Fibroblast of lung (primary cell): ENCODE results near the gene PYY. TPM values are rescaled to one million over a fixed set of nuclear protein-coding genes. Genes with fewer than 3 reads are reported as not detected.

Source experiments
- DNase-seq, 2 donors: peaks; one replicate each; pipeline versions ENCODE4 v3.0.0 to v3.0.0-alpha.2; 2010; ENCODE audit warnings: low read depth in 2 of 2
- H2AFZ ChIP-seq: 2 replicates; pipeline ENCODE4 v1.5.1; 2012; ENCODE audit warnings: low read length, control low read depth, inconsistent platforms
- H3K27ac ChIP-seq: 2 replicates; pipeline ENCODE4 v1.5.1; 2011; ENCODE audit warnings: low read length, control low read depth; ENCODE audit not compliant: insufficient read depth
- H3K27me3 ChIP-seq: 2 replicates; pipeline ENCODE4 v1.5.1; 2011; ENCODE audit warnings: mild to moderate bottlenecking, low read length; ENCODE audit not compliant: control insufficient read depth, insufficient read depth
- H3K36me3 ChIP-seq: 2 replicates; pipeline ENCODE4 v1.5.1; 2011; ENCODE audit warnings: low read length; ENCODE audit not compliant: control insufficient read depth, insufficient read depth
- H3K4me1 ChIP-seq: 2 replicates; pipeline ENCODE4 v1.5.1; 2011; ENCODE audit warnings: low read length; ENCODE audit not compliant: control insufficient read depth, insufficient read depth; ENCODE audit errors: extremely low read depth
- H3K4me2 ChIP-seq: 2 replicates; pipeline ENCODE4 v1.5.1; 2011; ENCODE audit warnings: low read length, control low read depth; ENCODE audit not compliant: insufficient read depth; ENCODE audit errors: extremely low read depth
- H3K4me3 ChIP-seq, 4 experiments: fragments of 200-600 bp in 1 of 4; sonication (generic) in 1 of 4; replicated peaks in 1 of 4; 2 replicates each; pipeline ENCODE4 v1.5.1; 2011 to 2016; ENCODE audit warnings: low read length in 4 of 4, low read depth in 3 of 4, mild to moderate bottlenecking in 3 of 4, control low read depth in 2 of 4, inconsistent platforms in 1 of 4, mixed read lengths in 1 of 4; ENCODE audit not compliant: insufficient read depth in 1 of 4; ENCODE audit errors: control extremely low read depth in 1 of 4
- H3K79me2 ChIP-seq: 2 replicates; pipeline ENCODE4 v1.5.1; 2012; ENCODE audit warnings: mild to moderate bottlenecking, low read length, inconsistent platforms; ENCODE audit not compliant: control insufficient read depth, insufficient read depth
- H3K9ac ChIP-seq: 2 replicates; pipeline ENCODE4 v1.5.1; 2011; ENCODE audit warnings: mild to moderate bottlenecking, low read length, control low read depth; ENCODE audit not compliant: insufficient read depth
- H3K9me3 ChIP-seq: 2 replicates; pipeline ENCODE4 v1.5.1; 2012; ENCODE audit warnings: low read depth, low read length; ENCODE audit not compliant: control insufficient read depth, insufficient read depth
- H4K20me1 ChIP-seq: 2 replicates; pipeline ENCODE4 v1.5.1; 2011; ENCODE audit warnings: low read length; ENCODE audit not compliant: control insufficient read depth, insufficient read depth; ENCODE audit errors: extremely low read depth
- EZH2 ChIP-seq: IDR thresholded peaks from 2 replicates; pipeline ENCODE4 v1.5.1; 2012; ENCODE audit warnings: low read length, control low read depth, mild to moderate bottlenecking; ENCODE audit errors: missing control alignments
- polyA plus RNA-seq, 2 donors: library from polyadenylated mRNA; depleted of rRNA in 1 of 2; stranded (reverse) in 1 of 2; unstranded in 1 of 2; fragments of >200 nt; gene quantifications; 2 replicates each; pipeline ENCODE4 v1.2.1, GENCODE V29; 2011 to 2012; ENCODE audit warnings: missing spikeins in 1 of 2
- total RNA-seq: library from RNA; depleted of rRNA; stranded (reverse); fragments of >200 nt; gene quantifications from 2 replicates; pipeline ENCODE4 v1.2.1, GENCODE V29; 2014
- TF ChIP-seq, protein P1 (sequence below), 2 donors: IDR thresholded peaks in 1 of 2; conservative IDR thresholded peaks in 1 of 2; 1 replicate in 1 of 2; 2 replicates in 1 of 2; pipeline ENCODE4 v1.5.1; 2011 to 2012; ENCODE audit warnings: low read length in 2 of 2, control low read depth in 1 of 2, inconsistent platforms in 1 of 2, low read depth in 1 of 2, mild to moderate bottlenecking in 1 of 2

Gene PYY
- total and polyA plus RNA-seq, 2 donors (not counting 1 experiment from before 2014, with no cell fraction given) = 0.33 TPM; not detected in 1

DNA sequence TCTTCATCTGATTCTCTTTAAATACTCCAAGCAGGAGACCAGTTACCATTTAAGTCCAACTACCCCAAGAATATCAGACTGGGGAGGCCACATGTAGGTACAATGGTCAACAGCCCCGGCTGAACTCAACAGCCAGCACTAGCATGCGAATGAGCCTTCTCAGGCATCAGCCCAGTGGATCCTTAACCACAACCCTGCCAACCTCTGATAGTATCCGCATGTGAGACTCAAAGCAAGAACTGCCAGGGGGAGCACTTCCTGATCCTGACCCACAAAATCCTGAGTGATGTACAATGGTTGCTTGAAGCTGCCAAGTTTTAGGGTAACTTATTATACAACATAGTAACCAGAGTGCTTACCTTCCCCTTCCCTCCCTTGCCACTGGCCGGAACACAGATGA, 4.0 kb downstream of the PYY start:
- no peaks in the 10 kb centered on the region for H3K36me3 ChIP-seq
- no peak overlapping the region for H3K27ac ChIP-seq
- no peaks in the 10 kb centered on the region for H4K20me1 ChIP-seq
- no peak overlapping the region for H2AFZ ChIP-seq
- no peak for DNase-seq
- H3K27me3 ChIP-seq = peaks cover 42% of the 10 kb centered on the region
- no peak overlapping the region for H3K4me3 ChIP-seq
- H3K9me3 ChIP-seq = no peaks in the 10 kb centered on the region
- H3K4me1 ChIP-seq = peaks cover 2% of the 10 kb centered on the region
- no peak overlapping the region for H3K9ac ChIP-seq
- no peak overlapping the region for H3K4me2 ChIP-seq
- no peaks in the 10 kb centered on the region for H3K79me2 ChIP-seq
- TF ChIP-seq, protein P1, sequence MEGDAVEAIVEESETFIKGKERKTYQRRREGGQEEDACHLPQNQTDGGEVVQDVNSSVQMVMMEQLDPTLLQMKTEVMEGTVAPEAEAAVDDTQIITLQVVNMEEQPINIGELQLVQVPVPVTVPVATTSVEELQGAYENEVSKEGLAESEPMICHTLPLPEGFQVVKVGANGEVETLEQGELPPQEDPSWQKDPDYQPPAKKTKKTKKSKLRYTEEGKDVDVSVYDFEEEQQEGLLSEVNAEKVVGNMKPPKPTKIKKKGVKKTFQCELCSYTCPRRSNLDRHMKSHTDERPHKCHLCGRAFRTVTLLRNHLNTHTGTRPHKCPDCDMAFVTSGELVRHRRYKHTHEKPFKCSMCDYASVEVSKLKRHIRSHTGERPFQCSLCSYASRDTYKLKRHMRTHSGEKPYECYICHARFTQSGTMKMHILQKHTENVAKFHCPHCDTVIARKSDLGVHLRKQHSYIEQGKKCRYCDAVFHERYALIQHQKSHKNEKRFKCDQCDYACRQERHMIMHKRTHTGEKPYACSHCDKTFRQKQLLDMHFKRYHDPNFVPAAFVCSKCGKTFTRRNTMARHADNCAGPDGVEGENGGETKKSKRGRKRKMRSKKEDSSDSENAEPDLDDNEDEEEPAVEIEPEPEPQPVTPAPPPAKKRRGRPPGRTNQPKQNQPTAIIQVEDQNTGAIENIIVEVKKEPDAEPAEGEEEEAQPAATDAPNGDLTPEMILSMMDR (conservative IDR thresholded peaks at IDR 0.05 in 1 of 2, IDR thresholded peaks at IDR 0.05 in 1 of 2; ENCODE audit: low read depth in 1 of 2, low read length in 2 of 2) = peak in 1 of 2 donors; percentile 3
- no peak for TF ChIP-seq EZH2

DNA sequence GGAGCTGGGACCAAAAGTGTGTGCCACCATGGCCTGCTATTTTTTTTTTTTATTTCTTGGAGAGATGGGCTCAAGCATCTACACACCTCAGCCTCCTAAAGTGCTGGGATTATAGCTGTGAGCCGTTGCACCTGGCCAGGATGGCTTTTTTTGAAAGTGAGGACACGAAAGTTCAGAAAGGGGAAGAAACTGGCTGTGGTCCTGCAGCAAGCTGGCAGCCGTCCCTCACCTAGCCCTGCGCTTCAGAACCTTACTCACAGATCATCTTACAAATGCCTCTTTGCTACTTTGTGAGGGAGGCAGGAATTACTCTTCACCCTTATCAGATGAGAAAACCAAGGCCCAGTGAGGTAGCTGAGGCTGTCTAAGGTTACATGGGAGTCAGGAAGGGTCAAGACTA, 7.0 kb downstream of the PYY start:
- H3K36me3 ChIP-seq = no peaks in the 10 kb centered on the region
- H2AFZ ChIP-seq = no peak overlapping the region
- no peaks in the 10 kb centered on the region for H3K9me3 ChIP-seq
- H3K27ac ChIP-seq = no peak overlapping the region
- TF ChIP-seq EZH2 = no peak
- TF ChIP-seq, protein P1 (conservative IDR thresholded peaks at IDR 0.05 in 1 of 2, IDR thresholded peaks at IDR 0.05 in 1 of 2; ENCODE audit: low read depth in 1 of 2, low read length in 2 of 2) = no peak
- no peaks in the 10 kb centered on the region for H3K79me2 ChIP-seq
- H3K27me3 ChIP-seq = peaks cover 16% of the 10 kb centered on the region
- H3K9ac ChIP-seq = no peak overlapping the region
- peaks cover 2% of the 10 kb centered on the region for H3K4me1 ChIP-seq
- no peak for DNase-seq
- no peak overlapping the region for H3K4me2 ChIP-seq
- no peaks in the 10 kb centered on the region for H4K20me1 ChIP-seq
- no peak overlapping the region for H3K4me3 ChIP-seq

DNA sequence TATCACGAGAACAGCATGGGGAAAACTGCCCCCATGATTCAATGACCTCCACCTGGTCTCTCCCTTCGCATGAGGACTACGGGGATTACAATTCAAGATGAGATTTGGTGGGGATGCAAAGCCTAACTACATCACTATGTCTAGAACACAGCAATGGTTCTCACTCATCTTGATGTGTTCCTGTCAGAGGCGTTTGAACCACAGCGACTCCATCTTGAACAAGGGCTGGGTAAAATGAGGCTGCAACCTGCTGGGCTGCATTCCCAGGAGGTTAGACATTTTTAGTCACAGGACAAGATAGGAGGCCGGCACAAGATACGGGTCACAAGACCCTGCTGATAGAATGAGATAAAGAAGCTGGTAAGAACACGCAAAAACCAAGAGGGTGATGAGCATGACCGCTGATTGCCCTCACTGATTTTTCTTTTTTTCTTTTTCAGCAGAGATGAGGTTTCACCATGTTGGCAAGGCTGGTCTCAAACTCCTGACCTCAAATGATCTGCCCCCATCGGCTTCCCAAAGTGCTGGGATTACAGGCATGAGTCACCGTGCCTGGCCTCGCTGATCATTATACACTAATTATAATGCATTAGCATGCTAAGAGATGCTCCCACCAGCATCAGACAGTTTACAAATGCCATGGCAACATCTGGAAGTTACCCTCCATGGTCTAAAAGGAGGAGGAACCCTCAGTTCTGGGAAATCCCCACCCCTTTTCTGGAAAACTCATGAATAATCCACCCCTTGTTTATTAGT, 8.5 kb downstream of the PYY start:
- Histone ChIP-seq H3K4me2 (no peak overlapping the region), H3K79me2 (no peaks in the 10 kb centered on the region), H3K27me3 (peaks cover 3% of the 10 kb centered on the region), H3K4me3 (no peak overlapping the region), H3K4me1 (peaks cover 2% of the 10 kb centered on the region), H3K27ac (no peak overlapping the region), H3K9me3 (no peaks in the 10 kb centered on the region), H2AFZ (no peak overlapping the region), H3K36me3 (no peaks in the 10 kb centered on the region), H3K9ac (no peak overlapping the region), H4K20me1 (no peaks in the 10 kb centered on the region)
- TF ChIP-seq, protein P1 (conservative IDR thresholded peaks at IDR 0.05 in 1 of 2, IDR thresholded peaks at IDR 0.05 in 1 of 2; ENCODE audit: low read depth in 1 of 2, low read length in 2 of 2) = no peak
- peak; percentile 35 to 52 for DNase-seq
